HepG2 (cell line): ENCODE results near the gene NEUROD1. TPM values are rescaled to one million over a fixed set of nuclear protein-coding genes. Genes with fewer than 3 reads are reported as not detected.

ENCODE experiments used
- ATAC-seq: fragments of 200-7000 bp; cut with Tn5 transposase; 3 replicates; pipeline ENCODE4 v1.9.1; 2020; ENCODE audit warnings: mild to moderate bottlenecking, moderate library complexity
- BruUV-seq: library from RNA; stranded (reverse); fragments of 400-500 nt; replicated peaks from 2 replicates; lab custom pipeline; 2021; lab: Mats Ljungman, UMichigan
- CTCF ChIA-PET: fragments of 300-600 bp; formaldehyde crosslinking; extraction: SDS; loops from one replicate; lab custom pipeline; 2021; ENCODE audit warnings: low total read pairs, inconsistent platforms, low intra/inter-chr PET ratio; lab: Yijun Ruan, JAX
- POLR2A ChIA-PET: fragments of 350-600 bp; sonication (Branson Sonifier 250); formaldehyde crosslinking; loops from one replicate; lab custom pipeline; 2020; ENCODE audit warnings: antibody characterized with exemption, inconsistent platforms; lab: Yijun Ruan, JAX
- DNase-seq: peaks from one replicate; pipeline ENCODE4 v3.0.0-alpha.2; 2015; ENCODE audit warnings: low spot score
- FAIRE-seq: peaks from 3 replicates; lab custom pipeline; 2011; peaks lifted over from hg19 to GRCh38; lab: Jason Lieb, UNC
- H2AFZ ChIP-seq: one replicate; pipeline ENCODE4 v1.6.1; 2011; ENCODE audit warnings: low read length, inconsistent platforms
- H3K27ac ChIP-seq: fragments of 300-600 bp; 3 replicates; pipeline ENCODE4 v1.8.0; 2011; ENCODE audit warnings: mixed run types, mild to moderate bottlenecking, mixed read lengths, low read length, inconsistent platforms; ENCODE audit not compliant: insufficient read depth; ENCODE audit errors: extremely low read length
- H3K27me3 ChIP-seq, 2 experiments: fragments of 200-600 bp in 1 of 2; 2 replicates in 1 of 2; 3 replicates in 1 of 2; pipeline versions ENCODE4 v1.6.0 to v1.8.0; 2011; ENCODE audit warnings: low read length in 2 of 2, mild to moderate bottlenecking in 2 of 2, moderate library complexity in 2 of 2, inconsistent platforms in 1 of 2; ENCODE audit not compliant: insufficient read depth in 2 of 2, control insufficient read depth in 1 of 2
- H3K36me3 ChIP-seq, 2 experiments: fragments of 200-600 bp in 1 of 2; replicated peaks in 1 of 2; 2 replicates in 1 of 2; 3 replicates in 1 of 2; pipeline versions ENCODE4 v1.5.1 to v1.8.0; 2011; ENCODE audit warnings: low read length in 2 of 2, inconsistent platforms in 1 of 2; ENCODE audit not compliant: insufficient read depth in 2 of 2, control insufficient read depth in 1 of 2
- H3K4me1 ChIP-seq: 2 replicates; pipeline ENCODE4 v1.5.1; 2012; ENCODE audit warnings: low read length, inconsistent platforms; ENCODE audit not compliant: insufficient read depth
- H3K4me2 ChIP-seq: 2 replicates; pipeline ENCODE4 v1.6.0; 2011; ENCODE audit warnings: low read depth, low read length, inconsistent platforms
- H3K4me3 ChIP-seq, 3 experiments: fragments of 200-600 bp in 1 of 3; sonication (generic), shearing (Covaris generic) in 1 of 3; replicated peaks in 1 of 3; 2 replicates each; pipeline ENCODE4 v1.5.1; 2011 to 2016; ENCODE audit warnings: low read length in 3 of 3, inconsistent platforms in 2 of 3, low read depth in 2 of 3, mild to moderate bottlenecking in 2 of 3, control low read depth in 1 of 3, mixed read lengths in 1 of 3; ENCODE audit not compliant: insufficient read depth in 1 of 3
- H3K79me2 ChIP-seq: one replicate; pipeline ENCODE4 v1.6.1; 2011; ENCODE audit warnings: low read length, inconsistent platforms; ENCODE audit not compliant: insufficient read depth
- H3K9ac ChIP-seq: 2 replicates; pipeline ENCODE4 v1.6.0; 2011; ENCODE audit warnings: mild to moderate bottlenecking, low read depth, low read length, inconsistent platforms; ENCODE audit not compliant: insufficient read depth
- H3K9me3 ChIP-seq: 2 replicates; pipeline ENCODE4 v1.5.1; 2012; ENCODE audit warnings: mild to moderate bottlenecking, low read length
- H4K20me1 ChIP-seq: 2 replicates; pipeline ENCODE4 v1.6.0; 2011; ENCODE audit warnings: inconsistent platforms, mild to moderate bottlenecking, low read length, moderate library complexity; ENCODE audit not compliant: insufficient read depth
- AKAP8 ChIP-seq: sonication (generic); formaldehyde crosslinking; IDR thresholded peaks from 2 replicates; pipeline ENCODE4 v1.5.1; 2020; ENCODE audit warnings: mild to moderate bottlenecking, missing genetic modification reagents
- GFI1 ChIP-seq: sonication (generic); formaldehyde crosslinking; IDR thresholded peaks from 2 replicates; pipeline ENCODE4 v1.5.0; 2020; ENCODE audit warnings: missing genetic modification reagents, mild to moderate bottlenecking, borderline replicate concordance
- MEIS1 ChIP-seq: sonication (generic); formaldehyde crosslinking; IDR thresholded peaks from 2 replicates; pipeline ENCODE4 v1.9.0; 2021; ENCODE audit warnings: mild to moderate bottlenecking, missing genetic modification reagents, moderate library complexity, borderline replicate concordance
- MYNN ChIP-seq: sonication (generic); formaldehyde crosslinking; IDR thresholded peaks from 2 replicates; pipeline ENCODE4 v1.4.0; 2020; ENCODE audit warnings: mild to moderate bottlenecking, low read depth, missing genetic modification reagents
- NR3C1 ChIP-seq: sonication (generic); formaldehyde crosslinking; IDR thresholded peaks from 2 replicates; pipeline ENCODE4 v1.4.0; 2020; ENCODE audit warnings: missing genetic modification reagents
- SNAI1 ChIP-seq: sonication (generic); formaldehyde crosslinking; IDR thresholded peaks from 2 replicates; pipeline ENCODE4 v1.5.0; 2020; ENCODE audit warnings: mild to moderate bottlenecking, missing genetic modification reagents, borderline replicate concordance
- WGBS: methylation state at CpG from one replicate; pipeline ENCODE4 v1.1.6; 2017; ENCODE audit warnings: low lambda C conversion rate; 5-methylcytosine and 5-hydroxymethylcytosine counted together
- in situ Hi-C: cut with HindIII; loops from 2 replicates; pipeline ENCODE4 v1.10.0; 2017; ENCODE audit warnings: low pct_unique_long_range_greater_than_20kb; ENCODE audit not compliant: extremely low pct_ligation_motif_present
- intact Hi-C: fragments of 100-400 bp; cut with micrococcal nuclease; formaldehyde crosslinking; loops from one replicate; pipeline ENCODE4 v1.10.0; 2022; ENCODE audit not compliant: unreplicated experiment
- polyA plus RNA-seq, 8 experiments: library from polyadenylated mRNA; depleted of rRNA in 3 of 8; stranded (reverse) in 7 of 8; unstranded in 1 of 8; fragments of >200 nt; fragmentation: Illumina TruSeq in 4 of 8; extraction: Trizol in 4 of 8; gene quantifications; 2 replicates each; pipeline versions ENCODE4 v1.2.1 to v1.2.3, GENCODE V29; 2011 to 2016; ENCODE audit warnings: low read depth in 4 of 8, missing spikeins in 1 of 8, mixed read lengths in 1 of 8; ENCODE audit not compliant: insufficient read depth in 1 of 8
- total RNA-seq, 5 experiments: library from RNA; depleted of rRNA; stranded (reverse); fragments of >200 nt; fragmentation: Illumina TruSeq; extraction: Trizol; gene quantifications; 2 replicates each; pipeline ENCODE4 v1.2.3, GENCODE V29; 2016; ENCODE audit warnings: low read depth in 1 of 5
- TF ChIP-seq, protein P1 (sequence below): fragments of 450-650 bp; IDR thresholded peaks from 2 replicates; pipeline ENCODE4 v1.6.1; 2017; ENCODE audit warnings: mild to moderate bottlenecking

NEUROD1 gene
- total and polyA plus RNA-seq, 2 of the 13 experiments (the other 11 are each of a cell fraction or from before 2014, with no cell fraction given), result not detected

- no peaks in the 10 kb centered on the region for H3K36me3 ChIP-seq
- no TSS peak for BruUV-seq
- intact Hi-C loops, result no loop called here
- DNase-seq (no peak), ATAC-seq (no peak), FAIRE-seq (no peak)
- H3K4me2 ChIP-seq, result no peak overlapping the region
- WGBS, result 51% methylated on average over 7 of the region's 7 CpGs
- H3K9ac ChIP-seq, result no peak overlapping the region
- no peaks in the 10 kb centered on the region for H3K9me3 ChIP-seq
- H4K20me1 ChIP-seq, result no peaks in the 10 kb centered on the region
- H3K27me3 ChIP-seq, result peaks cover 0 to 23% of the 10 kb centered on the region in 2 experiments; a peak in 2 of 5 replicates
- in situ Hi-C loops, result no loop called here
- no peaks in the 10 kb centered on the region for H3K79me2 ChIP-seq
- ChIA-PET CTCF (no interaction called here), POLR2A (no interaction called here)
- peaks cover 9% of the 10 kb centered on the region for H3K4me1 ChIP-seq
- TF ChIP-seq GFI1, result no peak
- no peak for TF ChIP-seq MEIS1 (CRISPR knock-in tag)
- no peak for TF ChIP-seq AKAP8 (CRISPR knock-in tag)
- TF ChIP-seq, protein P1, sequence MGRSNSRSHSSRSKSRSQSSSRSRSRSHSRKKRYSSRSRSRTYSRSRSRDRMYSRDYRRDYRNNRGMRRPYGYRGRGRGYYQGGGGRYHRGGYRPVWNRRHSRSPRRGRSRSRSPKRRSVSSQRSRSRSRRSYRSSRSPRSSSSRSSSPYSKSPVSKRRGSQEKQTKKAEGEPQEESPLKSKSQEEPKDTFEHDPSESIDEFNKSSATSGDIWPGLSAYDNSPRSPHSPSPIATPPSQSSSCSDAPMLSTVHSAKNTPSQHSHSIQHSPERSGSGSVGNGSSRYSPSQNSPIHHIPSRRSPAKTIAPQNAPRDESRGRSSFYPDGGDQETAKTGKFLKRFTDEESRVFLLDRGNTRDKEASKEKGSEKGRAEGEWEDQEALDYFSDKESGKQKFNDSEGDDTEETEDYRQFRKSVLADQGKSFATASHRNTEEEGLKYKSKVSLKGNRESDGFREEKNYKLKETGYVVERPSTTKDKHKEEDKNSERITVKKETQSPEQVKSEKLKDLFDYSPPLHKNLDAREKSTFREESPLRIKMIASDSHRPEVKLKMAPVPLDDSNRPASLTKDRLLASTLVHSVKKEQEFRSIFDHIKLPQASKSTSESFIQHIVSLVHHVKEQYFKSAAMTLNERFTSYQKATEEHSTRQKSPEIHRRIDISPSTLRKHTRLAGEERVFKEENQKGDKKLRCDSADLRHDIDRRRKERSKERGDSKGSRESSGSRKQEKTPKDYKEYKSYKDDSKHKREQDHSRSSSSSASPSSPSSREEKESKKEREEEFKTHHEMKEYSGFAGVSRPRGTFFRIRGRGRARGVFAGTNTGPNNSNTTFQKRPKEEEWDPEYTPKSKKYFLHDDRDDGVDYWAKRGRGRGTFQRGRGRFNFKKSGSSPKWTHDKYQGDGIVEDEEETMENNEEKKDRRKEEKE, result no peak
- no peak for TF ChIP-seq MYNN (CRISPR knock-in tag)
- no peak for TF ChIP-seq NR3C1 (CRISPR knock-in tag)
- TF ChIP-seq SNAI1 (CRISPR knock-in tag), result no peak
- H3K4me3 ChIP-seq, result no peak overlapping the region
- H2AFZ ChIP-seq, result no peak overlapping the region
- H3K27ac ChIP-seq, result no peak overlapping the region
Measured at GRCh38 chr2:181655519-181655918, 24.8 kb downstream of the NEUROD1 start.
